Stomach (tissue), 19 donors: ENCODE data around the gene CCR7. TPM values are rescaled to one million over a fixed set of nuclear protein-coding genes. Genes with fewer than 3 reads are reported as not detected.

Source experiments
- DNase-seq, 2 donors: peaks; one replicate each; pipeline versions ENCODE4 v3.0.0 to v3.0.0-alpha.2; 2013 to 2019
- H3K27ac ChIP-seq, 5 donors: fragments of 200-600 bp in 4 of 5; sonication (generic) in 4 of 5; one replicate each; pipeline ENCODE4 v1.5.1; 2013 to 2019; ENCODE audit warnings: mild to moderate bottlenecking in 1 of 5, moderate library complexity in 1 of 5
- H3K27me3 ChIP-seq, 3 donors: fragments of 200-600 bp; sonication (generic); one replicate each; pipeline ENCODE4 v1.5.1; 2017 to 2019; ENCODE audit warnings: mixed run types in 1 of 3
- H3K36me3 ChIP-seq, 4 donors: fragments of 200-600 bp; sonication (generic); 1 replicate in 3 of 4; 2 replicates in 1 of 4; pipeline ENCODE4 v1.5.1; 2016 to 2019
- H3K4me1 ChIP-seq, 4 donors: fragments of 200-600 bp; sonication (generic); one replicate each; pipeline ENCODE4 v1.5.1; 2016 to 2019
- H3K4me3 ChIP-seq, 4 donors: fragments of 200-600 bp; sonication (generic) in 3 of 4; one replicate each; pipeline ENCODE4 v1.5.1; 2016 to 2019; ENCODE audit warnings: mild to moderate bottlenecking in 1 of 4
- H3K9me3 ChIP-seq, 4 donors: fragments of 200-600 bp; sonication (generic); one replicate each; pipeline ENCODE4 v1.5.1; 2016 to 2019
- CTCF ChIP-seq, 7 experiments: fragments of 450-650 bp in 4 of 7; fragments of 200-600 bp in 3 of 7; sonication (generic) in 3 of 7; IDR thresholded peaks; one replicate each; pipeline ENCODE4 v1.5.1; 2016 to 2019; ENCODE audit warnings: antibody characterized with exemption in 7 of 7, control low read depth in 2 of 7, mild to moderate bottlenecking in 1 of 7
- EP300 ChIP-seq: sonication (generic); formaldehyde crosslinking; IDR thresholded peaks from one replicate; pipeline ENCODE4 v1.6.1; 2017; ENCODE audit warnings: antibody characterized with exemption
- POLR2A ChIP-seq, 4 donors: fragments of 450-650 bp; IDR thresholded peaks; one replicate each; pipeline ENCODE4 v1.6.1; 2016; ENCODE audit warnings: antibody characterized with exemption in 4 of 4, control low read depth in 2 of 4, mild to moderate bottlenecking in 1 of 4, moderate library complexity in 1 of 4
- POLR2AphosphoS5 ChIP-seq, 3 donors: sonication (generic); formaldehyde crosslinking; IDR thresholded peaks; one replicate each; pipeline ENCODE4 v1.6.1; 2016; ENCODE audit warnings: antibody characterized with exemption in 3 of 3
- WGBS, 5 donors: extraction: QIAGEN DNeasy Blood & Tissue Kit in 3 of 5; methylation state at CpG; one replicate each; pipeline versions ENCODE4 v1.1.5 to v1.1.7; 2013 to 2018; 5-methylcytosine and 5-hydroxymethylcytosine counted together
- intact Hi-C: fragments of 100-400 bp; cut with DNase I; formaldehyde crosslinking; loops from one replicate; pipeline ENCODE4 v1.15.1; 2023; ENCODE audit warnings: low total_unique reads
- long read RNA-seq, 10 donors: transcript quantifications; one replicate each; lab custom pipeline, GENCODE V29; 2026
- polyA plus RNA-seq, 3 donors: library from polyadenylated mRNA; stranded (reverse); fragments of 200-250 nt; gene quantifications; one replicate each; pipeline ENCODE4 v1.2.3, GENCODE V29; 2013
- total RNA-seq, 5 donors: library from RNA; depleted of rRNA; stranded (reverse); fragments of >200 nt; gene quantifications; one replicate each; pipeline versions ENCODE4 v1.1.0 to v1.2.3, GENCODE V29; 2014 to 2016
- donor health status: healthy with polysubstance abuse.
- donor health status: Bipolar disorder and iron deficiency.
- donor health status: healthy.

Gene CCR7
- total RNA-seq (1 to 10 TPM in 1 of 5 donors, not detected in 4; 3.1 TPM), polyA plus RNA-seq (1 to 10 TPM in 1 of 3 donors, under 1 TPM in 1, not detected in 1; 0.92 to 1.4 TPM)
- long read RNA-seq, donor 1, partial matches to known transcripts: 0 of 1 reads
- long read RNA-seq, donor 1, other reads (novel, unspliced or antisense): 0 of 1 reads
- long read RNA-seq, donor 2, partial matches to known transcripts: 0 of 1 reads
- long read RNA-seq, donor 2, other reads (novel, unspliced or antisense): 0 of 1 reads
- long read RNA-seq, donor 3: 0 reads
- long read RNA-seq, donor 4: 0 reads
- long read RNA-seq, donor 5, partial matches to known transcripts: 0 of 2 reads
- long read RNA-seq, donor 5, other reads (novel, unspliced or antisense): 0 of 2 reads
- long read RNA-seq, donor 6: 0 reads
- long read RNA-seq, donor 7, partial matches to known transcripts: 0 of 1 reads
- long read RNA-seq, donor 7, other reads (novel, unspliced or antisense): 0 of 1 reads
- long read RNA-seq, donor 8: 0 reads
- long read RNA-seq, donor 9: 0 reads
- long read RNA-seq, donor 10: 0 reads

- intact Hi-C loops: no loop called here
- DNase-seq: peak; percentile 15 to 70
- Histone ChIP-seq H3K4me1 (peaks cover 7 to 16% (median 9%) of the 10 kb centered on the region in 4 donors), H3K9me3 (peaks cover 0 to 5% (median 0%) of the 10 kb centered on the region in 4 donors), H3K36me3 (no peaks in the 10 kb centered on the region), H3K4me3 (peak within 1 kb of the TSS in 1 of 4 donors; percentile 8), H3K27ac (no peak within 1 kb of the TSS), H3K27me3 (peaks cover 0 to 31% (median 4%) of the 10 kb centered on the region in 3 donors)
- 52 to 71% (median 56%) methylated on average over 12 of the region's 12 CpGs for WGBS, 5 donors
- TF ChIP-seq POLR2A (IDR thresholded peaks at IDR 0.05): no peak
- TF ChIP-seq POLR2AphosphoS5 (IDR thresholded peaks at IDR 0.05): no peak
- no peak for TF ChIP-seq CTCF (IDR thresholded peaks at IDR 0.05)
- TF ChIP-seq EP300: no peak
Observed at GRCh38 chr17:40564883-40565768, at the start of gene CCR7. Gene CCR7, minus strand, starts transcription at chr17:40565472. Its CDS starts 63 bp downstream, at chr17:40565409.

GRCh38 chr17:40614431-40615067 is 49.3 kb upstream of the CCR7 start:
- no peaks in the 10 kb centered on the region for H3K36me3 ChIP-seq
- no peak overlapping the region for H3K4me3 ChIP-seq
- peaks cover 0 to 48% (median 6%) of the 10 kb centered on the region in 3 donors for H3K27me3 ChIP-seq
- peaks cover 0 to 10% (median 5%) of the 10 kb centered on the region in 4 donors for H3K4me1 ChIP-seq
- WGBS, 5 donors: 79 to 83% (median 83%) methylated on average over 13 of the region's 13 CpGs
- intact Hi-C loops: loop anchor here (10.0 kb wide), 1 partner anchor 170 kb away; the partner anchor contains the start of gene KRT27
- no peaks in the 10 kb centered on the region for H3K9me3 ChIP-seq
- H3K27ac ChIP-seq: no peak overlapping the region
- TF ChIP-seq POLR2A (IDR thresholded peaks at IDR 0.05): no peak
- TF ChIP-seq POLR2AphosphoS5 (IDR thresholded peaks at IDR 0.05): no peak
- no peak for TF ChIP-seq CTCF (IDR thresholded peaks at IDR 0.05)
- no peak for TF ChIP-seq EP300
- DNase-seq: no peak

GRCh38 chr17:40613467-40614154 is 48.3 kb upstream of the CCR7 start:
- peaks cover 0 to 9% (median 2%) of the 10 kb centered on the region in 4 donors for H3K4me1 ChIP-seq
- no peaks in the 10 kb centered on the region for H3K36me3 ChIP-seq
- H3K27ac ChIP-seq: no peak overlapping the region
- 69 to 89% (median 79%) methylated on average over 5 of the region's 5 CpGs for WGBS, 5 donors
- TF ChIP-seq CTCF (IDR thresholded peaks at IDR 0.05): no peak
- TF ChIP-seq EP300: no peak
- TF ChIP-seq POLR2A (IDR thresholded peaks at IDR 0.05): no peak
- no peak for TF ChIP-seq POLR2AphosphoS5 (IDR thresholded peaks at IDR 0.05)
- no peaks in the 10 kb centered on the region for H3K9me3 ChIP-seq
- peaks cover 0 to 39% (median 0%) of the 10 kb centered on the region in 3 donors for H3K27me3 ChIP-seq
- intact Hi-C loops: loop anchor here (10.0 kb wide), 1 partner anchor 171 kb away; the partner anchor contains the start of gene KRT27
- no peak overlapping the region for H3K4me3 ChIP-seq
- no peak for DNase-seq
